Measurements from ENCODE around the gene COL21A1.

- no peak for TF ChIP-seq CTCF (IDR thresholded peaks at IDR 0.05; ENCODE audit: insufficient read depth, low read depth, low read length)
- TF ChIP-seq EZH2 (IDR thresholded peaks at IDR 0.05; ENCODE audit: insufficient read depth, low read length) = no peak
Observed at GRCh38 chr6:56043076-56043475, 204.3 kb downstream of the COL21A1 start.
